Testis (tissue), 2 donors: ENCODE measurements around the gene AUH.

ENCODE experiments used
- CTCF ChIP-seq, 3 experiments: fragments of 450-650 bp in 2 of 3; fragments of 200-600 bp in 1 of 3; sonication (generic) in 1 of 3; IDR thresholded peaks; one replicate each; pipeline ENCODE4 v1.5.1; 2016 to 2019; ENCODE audit warnings: antibody characterized with exemption in 3 of 3, mild to moderate bottlenecking in 2 of 3, moderate library complexity in 1 of 3
- POLR2A ChIP-seq: fragments of 450-650 bp; IDR thresholded peaks from one replicate; pipeline ENCODE4 v1.6.1; 2017; ENCODE audit warnings: antibody characterized with exemption, mild to moderate bottlenecking, moderate library complexity

- no peak for TF ChIP-seq POLR2A
- TF ChIP-seq CTCF (IDR thresholded peaks at IDR 0.05): no peak
Observed at GRCh38 chr9:91301161-91301560, 60.6 kb downstream of the AUH start.
